ENCODE data around the gene ABCE1.

ABCE1 gene

GRCh38 chr4:145177906-145178538, 79.9 kb downstream of the ABCE1 start:
- DNase-seq: no peak

- DNase-seq: no peak
Observed at GRCh38 chr4:145178740-145179280, 80.7 kb downstream of the ABCE1 start.
